Neural progenitor cell (in vitro differentiated cells): ENCODE measurements around the gene CFAP119.

Source experiments
- CTCF ChIP-seq: fragments of 200-600 bp; sonication (generic); IDR thresholded peaks from 2 replicates; pipeline ENCODE4 v1.5.1; 2017; ENCODE audit warnings: antibody characterized with exemption, mild to moderate bottlenecking
- EZH2 ChIP-seq: fragments of 200-600 bp; sonication (generic); IDR thresholded peaks from 2 replicates; pipeline ENCODE4 v1.6.1; 2017; ENCODE audit warnings: antibody characterized with exemption, mild to moderate bottlenecking, moderate library complexity

GRCh38 chr16:30777591-30778297, 15.9 kb upstream of the CFAP119 start:
- TF ChIP-seq CTCF (no peak), EZH2 (no peak)
